WERI-Rb-1 (cell line): ENCODE data around the gene CAV1.

Experiments used
- DNase-seq: peaks from one replicate; pipeline ENCODE4 v3.0.0-alpha.2; 2020
- H3K27ac ChIP-seq: fragments of 250-450 bp; sonication (Bioruptor Pico); 2 replicates; pipeline ENCODE4 v1.5.1; 2020; ENCODE audit warnings: mild to moderate bottlenecking, moderate library complexity
- H3K27me3 ChIP-seq: fragments of 250-450 bp; sonication (Bioruptor Pico); 2 replicates; pipeline ENCODE4 v1.5.1; 2021; ENCODE audit warnings: mild to moderate bottlenecking, low read depth, moderate library complexity; ENCODE audit not compliant: insufficient read depth, severe bottlenecking
- H3K36me3 ChIP-seq: fragments of 250-450 bp; sonication (Bioruptor Pico); 2 replicates; pipeline ENCODE4 v1.5.1; 2020; ENCODE audit warnings: mild to moderate bottlenecking, moderate library complexity
- H3K4me3 ChIP-seq: 2 replicates; pipeline ENCODE4 v1.5.1; 2011; ENCODE audit warnings: low read depth, mild to moderate bottlenecking, control low read depth, low read length
- H3K9me3 ChIP-seq: fragments of 250-450 bp; sonication (Bioruptor Pico); 2 replicates; pipeline ENCODE4 v1.5.1; 2021; ENCODE audit warnings: mild to moderate bottlenecking, moderate library complexity; ENCODE audit not compliant: severe bottlenecking
- CTCF ChIP-seq: IDR thresholded peaks from 2 replicates; pipeline ENCODE4 v1.5.1; 2011; ENCODE audit warnings: low read depth, mild to moderate bottlenecking, control low read depth, inconsistent platforms, low read length

CAV1 gene

GRCh38 chr7:116510795-116511194 is 14.0 kb upstream of the CAV1 start:
- no peak overlapping the region for H3K27ac ChIP-seq

DNA sequence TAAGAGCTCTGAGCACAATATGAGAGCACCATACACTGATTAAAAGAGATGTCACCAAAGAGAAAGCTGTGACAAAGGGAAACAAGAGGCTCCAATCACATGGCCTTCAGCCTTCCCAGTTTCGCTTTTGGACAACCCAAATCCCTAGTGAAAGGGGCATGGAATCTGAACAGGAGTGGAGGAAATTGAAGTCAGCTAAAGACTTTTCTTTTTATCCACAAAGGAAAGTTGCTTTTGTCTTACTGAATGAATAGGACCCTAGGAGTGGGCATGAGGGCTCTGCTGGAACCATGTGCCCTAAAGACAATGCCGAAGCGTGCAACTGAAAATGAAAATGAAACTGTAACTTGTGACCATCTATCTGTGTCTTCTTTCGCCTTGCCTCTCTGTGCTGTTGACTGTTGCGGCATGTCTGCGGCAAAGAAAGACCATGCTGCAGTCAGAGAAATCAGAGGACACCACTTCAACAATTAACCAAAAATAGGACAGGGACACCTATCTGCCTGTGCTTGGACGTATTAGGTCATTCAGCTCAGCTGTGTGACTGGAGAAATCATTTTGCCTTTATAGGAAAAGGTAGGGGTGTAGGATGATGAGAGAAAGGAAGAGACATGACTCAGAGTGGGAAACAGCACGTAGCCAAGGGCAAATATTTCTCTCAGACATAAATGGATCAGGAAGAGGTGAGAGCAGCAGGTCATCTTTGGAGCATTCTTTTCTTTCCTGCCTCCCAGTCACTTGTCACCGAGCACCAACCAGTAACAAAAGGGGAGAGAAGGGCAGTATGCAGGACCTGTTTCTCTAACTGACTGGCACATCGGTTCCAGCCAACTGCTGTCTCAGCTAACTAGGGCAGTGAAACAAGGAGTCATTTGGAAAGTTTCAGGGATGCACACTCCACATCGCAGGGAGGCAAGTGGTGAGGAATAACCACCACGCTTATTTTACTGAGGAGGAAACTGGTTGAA is 13.0 kb upstream of the CAV1 start:
- Histone ChIP-seq H3K27me3 (peaks cover 63% of the 10 kb centered on the region), H3K9me3 (no peaks in the 10 kb centered on the region), H3K4me3 (no peak overlapping the region), H3K36me3 (no peaks in the 10 kb centered on the region), H3K27ac (no peak overlapping the region)
- no peak for TF ChIP-seq CTCF
- DNase-seq, result no peak

More at GRCh38 chr7:116510795-116511194, 14.0 kb upstream of the CAV1 start:
- no peaks in the 10 kb centered on the region for H3K36me3 ChIP-seq
- DNase-seq, result no peak
- H3K27me3 ChIP-seq, result peaks cover 62% of the 10 kb centered on the region
- TF ChIP-seq CTCF, result no peak
- no peak overlapping the region for H3K4me3 ChIP-seq
- no peaks in the 10 kb centered on the region for H3K9me3 ChIP-seq

DNA sequence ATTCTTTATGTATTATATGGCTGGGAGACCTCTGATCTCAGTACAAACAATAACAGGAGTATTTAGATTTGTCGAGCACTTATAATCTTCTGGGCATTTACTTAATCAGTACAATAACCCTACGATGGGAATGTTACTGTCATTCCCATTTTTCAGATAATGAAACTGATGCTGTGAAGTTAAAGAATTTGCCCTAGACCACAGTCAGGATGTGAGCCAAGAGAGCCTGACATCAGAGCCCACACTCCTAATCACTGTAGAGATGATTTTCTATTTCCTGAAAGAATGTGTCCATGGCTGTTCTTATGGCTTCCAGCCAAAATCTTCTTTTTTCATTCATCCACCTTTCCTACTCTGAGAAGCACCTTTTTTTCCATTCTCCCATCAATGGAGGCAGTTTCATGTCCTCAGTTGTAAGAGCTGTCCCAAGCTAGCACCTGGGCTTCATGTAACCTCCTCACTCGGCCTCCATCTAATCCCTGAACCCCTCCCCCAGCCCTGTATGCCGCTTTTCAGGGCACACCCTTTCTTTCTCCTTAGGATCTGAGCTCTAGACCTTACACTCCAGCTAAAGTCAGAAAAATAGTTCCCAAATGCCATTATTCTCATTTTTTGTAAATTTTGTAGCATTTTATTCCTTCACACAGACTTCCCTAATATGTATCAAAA is 12.2 kb upstream of the CAV1 start:
- Histone ChIP-seq H3K27me3 (peaks cover 66% of the 10 kb centered on the region), H3K4me3 (no peak overlapping the region), H3K9me3 (no peaks in the 10 kb centered on the region), H3K27ac (no peak overlapping the region), H3K36me3 (no peaks in the 10 kb centered on the region)
- no peak for TF ChIP-seq CTCF
- no peak for DNase-seq

DNA sequence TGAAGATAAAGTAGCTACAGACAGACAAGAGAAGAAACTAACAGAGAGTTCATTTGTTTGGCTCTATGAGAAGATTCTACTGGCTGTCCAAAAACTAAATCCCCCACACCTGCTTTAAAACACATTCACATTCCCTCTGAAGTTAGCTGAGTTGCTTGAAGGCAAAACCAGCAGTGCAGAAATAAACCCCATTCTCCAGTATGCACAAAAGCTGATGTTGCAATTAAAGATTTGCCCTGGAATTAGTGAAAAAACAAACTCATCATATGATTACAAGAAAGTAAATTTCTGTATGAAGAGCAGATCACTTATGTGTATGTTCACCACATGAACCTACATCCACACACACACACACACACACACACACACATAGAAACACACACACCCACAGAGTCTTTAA is 9.3 kb upstream of the CAV1 start:
- Histone ChIP-seq H3K27me3 (peaks cover 66% of the 10 kb centered on the region), H3K4me3 (no peak overlapping the region), H3K36me3 (no peaks in the 10 kb centered on the region), H3K27ac (no peak overlapping the region), H3K9me3 (no peaks in the 10 kb centered on the region)
- no peak for DNase-seq
- no peak for TF ChIP-seq CTCF

- Histone ChIP-seq H3K36me3 (no peaks in the 10 kb centered on the region), H3K27ac (no peak overlapping the region)
These were observed 8.5 kb upstream of the CAV1 start for GRCh38 chr7:116516324-116516723.

More at GRCh38 chr7:116516324-116516723, 8.5 kb upstream of the CAV1 start:
- no peak for TF ChIP-seq CTCF
- Histone ChIP-seq H3K4me3 (no peak overlapping the region), H3K9me3 (no peaks in the 10 kb centered on the region), H3K27me3 (peaks cover 66% of the 10 kb centered on the region)
- DNase-seq, result no peak
